Epidermal melanocyte (primary cell): ENCODE data around the gene KLK1.
"Not testable (repeated sequence)": the region's sequence is repeated elsewhere in the genome, so short reads cannot be mapped to it uniquely, and the experiment has no call there.

Experiments
- DNase-seq: peaks from one replicate; pipeline ENCODE4 v3.0.0; 2011; ENCODE audit warnings: low spot score; ENCODE audit not compliant: insufficient read length

Gene KLK1

DNA sequence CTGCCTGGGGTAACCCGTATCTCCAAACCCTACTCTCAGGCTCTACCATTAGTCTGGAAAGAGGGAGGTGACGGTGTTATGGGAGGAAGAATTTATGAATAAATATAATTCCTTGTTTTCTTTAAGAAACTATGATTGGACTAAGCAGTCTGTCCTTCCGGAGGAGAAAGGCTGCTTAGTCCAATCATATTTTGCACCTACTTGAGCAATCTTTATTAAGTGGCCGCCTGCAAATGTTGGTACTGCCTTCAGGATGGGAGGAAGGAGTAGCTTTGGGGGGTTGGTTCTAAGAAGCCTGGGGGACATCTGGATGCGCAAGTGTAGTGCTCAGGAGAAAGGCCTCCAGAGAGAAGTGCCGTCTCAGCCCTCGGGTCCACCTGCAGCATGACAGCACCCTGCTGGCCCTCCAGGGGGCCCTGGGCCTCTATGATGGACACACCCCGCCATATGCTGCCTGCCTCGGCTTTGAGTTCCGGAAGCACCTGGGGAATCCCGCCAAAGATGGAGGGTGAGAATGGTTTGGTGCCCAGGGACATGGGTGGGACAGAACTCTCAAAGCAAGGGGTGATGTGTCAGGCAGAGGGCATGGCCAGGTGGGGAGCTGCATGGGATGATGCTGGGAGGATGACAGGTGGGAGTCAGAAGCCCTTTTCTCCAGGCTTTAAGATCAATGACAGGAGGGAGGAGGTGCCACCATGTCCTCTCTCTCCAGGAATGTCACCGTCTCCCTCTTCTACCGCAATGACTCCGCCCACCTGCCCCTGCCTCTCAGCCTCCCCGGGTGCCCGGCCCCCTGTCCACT lies 29.3 kb downstream of the KLK1 start:
- DNase-seq: peak; percentile 16

DNA sequence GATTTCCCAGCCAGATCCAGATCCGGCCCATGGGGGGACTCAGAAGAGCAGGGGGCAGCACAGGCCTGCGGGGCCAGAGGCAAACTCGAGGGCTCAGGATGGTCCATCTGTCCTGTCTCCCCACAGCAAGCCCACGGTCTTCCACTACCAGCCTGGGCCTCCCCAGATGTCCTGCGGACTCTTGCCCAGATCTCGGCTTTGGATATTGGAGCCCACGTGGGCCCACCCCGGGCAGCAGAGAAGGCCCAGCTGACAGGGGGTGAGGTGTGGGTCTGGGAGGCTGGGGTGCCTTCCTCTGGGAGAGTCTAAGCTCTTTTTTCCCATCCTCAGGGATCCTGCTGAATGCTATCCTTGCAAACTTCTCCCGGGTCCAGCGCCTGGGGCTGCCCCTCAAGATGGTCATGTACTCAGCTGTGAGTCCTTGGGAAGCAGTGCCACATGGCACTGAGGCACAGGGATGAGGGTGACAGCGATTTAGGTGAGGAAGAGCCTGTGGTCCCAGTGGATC lies 30.0 kb downstream of the KLK1 start:
- no peak for DNase-seq

- no peak for DNase-seq
Observed at GRCh38 chr19:50792272-50793250, 31.0 kb downstream of the KLK1 start.

DNA sequence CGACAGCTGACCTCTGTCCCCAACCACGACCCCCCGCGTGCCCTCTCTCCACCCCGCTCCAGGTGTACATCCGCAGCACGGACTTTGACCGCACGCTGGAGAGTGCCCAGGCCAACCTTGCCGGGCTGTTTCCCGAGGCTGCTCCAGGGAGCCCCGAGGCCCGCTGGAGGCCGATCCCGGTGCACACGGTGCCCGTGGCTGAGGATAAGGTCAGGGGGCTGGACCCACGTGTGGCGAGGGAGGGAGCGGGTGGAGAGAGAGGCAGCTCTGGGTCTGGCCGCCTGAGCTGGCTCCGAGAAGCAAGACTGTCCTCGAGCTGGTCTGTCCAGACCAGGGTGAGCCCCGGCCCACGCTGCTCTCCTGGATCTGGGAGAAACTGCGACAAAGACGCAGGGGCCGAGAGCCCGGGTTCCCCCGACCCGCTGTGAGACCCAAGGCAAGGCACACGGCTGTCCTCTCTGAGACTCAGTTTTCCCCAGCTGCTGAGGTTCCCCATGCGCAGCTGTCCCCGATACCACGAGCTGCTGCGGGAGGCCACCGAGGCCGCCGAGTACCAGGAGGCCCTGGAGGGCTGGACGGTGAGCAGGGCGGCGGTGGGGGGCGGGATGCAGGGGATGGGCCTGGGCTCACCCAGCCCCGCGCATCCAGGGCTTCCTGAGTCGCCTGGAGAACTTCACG lies 31.9 kb downstream of the KLK1 start:
- DNase-seq: no peak

DNA sequence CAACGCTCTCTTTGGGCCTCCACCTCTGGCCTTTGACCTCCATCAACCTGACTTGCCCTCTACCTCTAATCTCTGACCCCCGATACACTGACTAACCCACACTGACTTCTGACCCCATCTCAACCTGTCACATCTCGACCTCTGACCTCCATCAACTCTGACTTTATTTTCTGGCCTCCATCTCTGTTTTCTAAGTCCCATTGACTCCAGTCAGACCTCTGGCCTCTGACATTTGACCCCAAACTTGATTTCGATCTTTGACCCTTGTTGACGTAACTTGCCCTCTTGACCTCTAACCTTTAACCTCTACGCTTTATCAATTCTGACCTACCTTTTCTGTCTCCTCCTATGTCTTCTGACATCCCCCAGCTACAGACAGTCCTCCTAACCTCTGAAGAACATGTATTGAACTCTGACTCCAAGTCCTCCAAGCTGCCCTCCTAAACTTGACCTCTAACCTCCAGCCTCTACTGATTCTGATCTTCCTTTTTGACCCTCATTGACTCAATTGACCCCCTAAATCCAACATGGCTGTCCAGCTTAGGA lies 32.6 kb downstream of the KLK1 start:
- DNase-seq: no peak

- no peak for DNase-seq
Observed at GRCh38 chr19:50790396-50790795, 33.2 kb downstream of the KLK1 start, which contains the start of gene ACP4. Gene ACP4 (plus strand): TSS chr19:50790415. CDS start chr19:50790415, 0 bp downstream.

DNA sequence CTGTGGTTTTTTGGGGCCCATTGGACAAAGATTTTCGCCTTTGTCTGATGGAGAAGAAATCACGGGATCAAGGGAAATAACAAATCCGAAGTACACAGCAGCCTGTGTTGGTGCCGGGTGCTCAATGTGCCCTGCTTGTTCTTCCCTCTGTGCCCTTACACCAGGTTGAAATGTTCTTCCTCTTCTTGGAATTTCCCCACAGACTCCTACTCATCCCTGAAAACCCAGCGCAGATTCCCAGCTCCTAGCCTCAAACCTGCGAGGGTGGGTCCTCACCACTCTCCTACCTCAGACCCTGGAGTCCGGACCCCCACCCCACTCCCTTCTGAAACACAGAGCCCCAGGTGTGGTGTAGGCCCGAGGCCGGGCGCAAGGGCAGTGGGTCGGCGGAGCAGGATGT lies 38.3 kb downstream of the KLK1 start:
- DNase-seq: no peak

- no peak for DNase-seq
Observed at GRCh38 chr19:50784710-50785109, 38.9 kb downstream of the KLK1 start.

GRCh38 chr19:50783848-50784152 lies 39.8 kb downstream of the KLK1 start:
- DNase-seq: not testable (repeated sequence)

- DNase-seq: no peak
Observed at GRCh38 chr19:50780753-50781435, 42.7 kb downstream of the KLK1 start.

DNA sequence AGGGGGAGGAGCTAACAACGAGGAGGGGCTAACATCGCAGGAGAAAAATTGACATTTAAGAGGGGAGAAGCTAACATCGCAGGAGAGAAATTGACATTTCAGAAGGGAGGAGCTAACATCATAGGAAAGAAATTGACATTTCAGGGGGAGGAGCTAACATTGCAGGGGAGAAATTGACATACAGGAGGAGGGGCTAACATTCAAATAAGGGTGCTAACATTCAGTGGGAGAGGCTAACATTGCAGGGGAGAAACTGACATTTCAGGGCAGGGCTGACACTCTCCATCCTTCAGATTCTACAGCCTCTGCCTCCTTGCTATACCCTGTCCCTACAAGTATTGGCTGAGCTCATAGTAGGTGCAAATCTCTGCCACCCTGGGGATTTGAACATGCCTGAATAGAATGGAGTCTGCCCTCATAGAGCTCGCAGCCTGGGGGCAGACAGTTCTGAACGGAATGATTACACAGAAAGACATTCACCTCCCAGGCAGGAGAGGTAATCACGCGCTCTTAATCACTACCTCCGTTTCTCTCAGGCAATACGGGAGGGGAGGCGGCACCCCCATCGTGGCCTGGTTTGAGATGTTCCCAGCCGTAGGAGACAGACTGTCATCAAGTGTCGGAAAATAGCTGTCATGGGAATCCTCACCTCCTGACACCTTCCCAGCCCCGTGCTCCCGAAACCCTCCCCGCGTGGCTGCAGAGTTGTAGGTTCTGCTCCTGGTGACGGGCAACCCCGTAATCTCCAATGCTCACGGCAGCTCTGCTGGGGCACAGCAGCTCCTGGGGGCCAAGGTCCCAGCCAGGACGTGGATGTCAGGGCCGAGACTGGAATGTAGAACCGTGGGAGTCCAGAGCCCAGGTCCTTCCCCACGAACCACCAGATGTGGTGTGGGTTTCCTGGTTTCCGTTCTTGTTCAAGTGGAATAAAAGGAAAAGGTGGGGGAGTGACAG lies 43.8 kb downstream of the KLK1 start:
- no peak for DNase-seq

GRCh38 chr19:50778906-50779430 lies 44.6 kb downstream of the KLK1 start:
- DNase-seq: no peak

DNA sequence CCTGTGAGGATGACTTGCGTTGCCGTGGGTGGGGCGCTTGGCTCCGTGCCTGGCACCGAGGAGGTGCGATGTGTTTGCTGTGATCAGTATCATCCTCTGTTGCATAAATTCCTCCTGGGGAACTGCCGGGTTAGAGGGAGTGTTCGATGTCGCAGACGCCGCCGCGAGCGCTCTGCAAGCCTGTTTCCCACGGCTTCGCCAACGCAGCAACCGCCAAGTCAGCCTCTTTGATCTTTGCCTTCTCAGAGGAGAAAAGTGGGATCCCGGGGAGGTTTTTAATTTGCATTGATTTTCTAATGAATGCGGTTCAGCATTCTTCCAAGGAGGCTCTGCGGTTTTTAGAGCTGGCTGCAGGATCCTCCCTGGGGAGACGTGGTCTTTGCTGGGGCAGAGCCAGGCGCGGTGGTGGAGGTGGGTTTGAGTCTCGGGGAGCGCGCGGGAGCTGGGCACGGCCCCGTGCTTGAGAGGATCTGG lies 45.7 kb downstream of the KLK1 start:
- DNase-seq: no peak

DNA sequence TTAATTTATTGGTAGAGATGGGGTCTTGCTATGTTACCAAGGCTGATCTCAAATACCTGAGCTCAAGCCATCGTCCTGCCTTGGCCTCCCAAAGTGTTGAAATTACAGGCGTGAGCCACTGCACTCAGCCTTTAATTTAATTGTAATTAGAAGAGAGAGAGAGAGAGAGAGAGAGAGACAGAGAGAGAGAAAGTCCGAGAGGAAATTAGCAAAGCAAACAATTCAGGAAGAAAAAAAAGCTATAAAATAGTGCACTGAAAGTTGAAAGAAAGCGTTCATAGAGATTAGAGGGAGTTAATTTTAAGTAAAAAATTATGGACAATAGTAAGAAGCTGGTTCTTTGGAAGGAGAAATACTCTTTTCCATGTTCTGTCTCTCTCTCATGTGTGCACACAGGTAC lies 46.3 kb downstream of the KLK1 start:
- no peak for DNase-seq

- DNase-seq: no peak
Observed at GRCh38 chr19:50776131-50776530, 47.5 kb downstream of the KLK1 start.

DNA sequence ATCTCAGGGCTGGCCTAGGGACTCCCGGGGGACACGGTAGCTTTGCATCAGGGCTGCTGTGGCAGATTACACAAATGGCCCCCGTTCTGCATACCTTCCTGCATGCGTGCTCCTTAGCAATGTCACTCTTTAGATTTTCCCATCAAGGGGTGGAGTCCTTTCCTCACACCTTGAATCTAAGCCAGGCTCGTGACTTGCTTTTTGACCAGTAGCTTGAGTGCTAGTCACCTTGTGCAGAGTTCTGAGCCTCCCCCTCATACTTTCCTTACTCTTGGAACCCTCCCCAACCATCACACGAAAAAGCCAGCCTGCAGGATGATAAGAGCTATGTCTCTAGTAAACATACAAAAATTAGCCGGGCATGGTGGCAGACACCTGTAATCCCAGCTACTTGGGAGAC lies 50.1 kb downstream of the KLK1 start:
- not testable (repeated sequence) for DNase-seq

DNA sequence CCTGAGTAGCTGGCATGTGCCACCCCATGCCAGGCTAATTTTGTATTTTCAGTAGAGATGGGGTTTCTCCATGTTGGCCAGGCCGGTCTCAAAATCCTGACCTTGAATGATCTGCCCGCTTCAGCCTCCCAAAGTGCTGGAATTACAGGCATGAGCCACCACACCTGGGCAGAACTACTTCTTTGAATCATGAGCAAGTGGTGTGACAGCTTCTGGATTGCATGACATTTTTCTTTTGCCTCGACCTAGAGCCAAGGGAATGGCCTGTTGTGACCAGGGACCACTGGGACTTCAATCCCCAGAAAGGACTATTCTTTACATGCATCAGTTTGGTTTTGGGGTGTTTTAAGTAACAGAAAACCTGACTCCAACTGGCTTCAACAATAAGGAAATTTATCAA lies 50.7 kb downstream of the KLK1 start:
- DNase-seq: not testable (repeated sequence)

DNA sequence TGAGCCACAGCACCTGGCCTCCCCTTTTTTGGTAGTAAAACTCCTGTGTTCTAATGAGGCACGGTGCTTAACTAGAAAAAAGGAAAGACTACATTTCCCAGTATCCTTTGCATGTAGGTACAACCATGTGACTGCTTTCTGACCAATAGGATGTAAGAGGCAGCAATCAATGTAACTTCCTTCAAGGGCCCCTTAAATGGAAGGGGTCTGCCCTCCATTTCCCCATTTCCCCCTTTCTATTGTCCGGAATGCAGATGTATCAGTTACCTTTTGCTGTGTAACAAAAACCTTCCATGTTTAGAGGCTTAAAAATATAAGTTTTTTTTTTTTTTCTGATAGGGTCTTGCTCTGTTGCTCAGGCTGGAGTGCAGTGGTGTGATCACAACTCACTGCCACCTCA lies 51.1 kb downstream of the KLK1 start:
- DNase-seq: no peak

GRCh38 chr19:50770888-50771287 lies 52.7 kb downstream of the KLK1 start:
- no peak for DNase-seq
